ENCODE data around the gene MGAT5B.

DNA sequence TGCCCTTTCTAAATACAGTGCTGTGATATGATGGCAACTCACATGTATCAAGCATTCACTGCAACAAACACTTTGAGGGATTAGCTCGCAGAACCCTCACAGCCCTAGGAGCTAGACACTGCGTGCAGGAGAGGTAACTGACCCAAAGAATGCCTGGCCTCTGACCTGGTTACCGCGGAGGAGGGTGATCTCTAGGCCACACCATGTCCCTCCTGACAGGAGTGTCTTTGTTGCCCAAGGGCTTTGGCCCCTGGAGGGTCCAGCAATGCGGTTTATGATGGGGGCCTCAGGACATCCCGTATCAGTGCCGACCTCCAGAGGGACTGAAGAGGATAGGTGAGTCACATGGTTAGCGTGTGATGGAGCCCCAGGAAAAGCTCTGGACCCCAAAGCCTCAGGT, 130.6 kb downstream of the MGAT5B start:
- TF ChIP-seq CTCF (IDR thresholded peaks at IDR 0.05) = no peak
- no peak for TF ChIP-seq EP300 (IDR thresholded peaks at IDR 0.05)

All from tibial nerve (tissue), 4 donors.